NCI-H510A treated with DMSO at 0.1 percent for 48 hours (cell line): ENCODE data around the gene TGIF1.

Experiments used
- DNase-seq: peaks from one replicate; lab custom pipeline; 2025; lab: John Stamatoyannopoulos, UW

Gene TGIF1

DNA sequence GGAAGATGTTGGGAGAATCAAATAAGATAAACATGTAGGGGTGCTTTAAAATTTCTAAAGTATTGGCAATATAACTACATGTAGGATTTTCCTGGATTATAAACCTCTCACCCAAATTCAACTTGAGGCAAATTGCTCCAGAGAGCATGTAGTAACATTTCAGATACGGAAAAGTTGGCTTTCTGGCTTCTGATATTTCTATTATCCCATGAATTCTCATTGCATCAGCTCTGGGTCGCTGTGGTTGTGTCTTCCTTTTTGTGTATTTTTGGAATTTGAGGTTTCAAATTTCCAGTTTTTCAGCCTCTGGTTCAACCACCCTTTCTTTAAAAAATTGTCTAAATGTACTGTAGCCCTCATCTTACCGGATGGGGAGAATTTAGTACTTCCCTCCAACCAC is 32.3 kb downstream of the TGIF1 start:
- DNase-seq: no peak

GRCh38 chr18:3485153-3486149 is 35.5 kb downstream of the TGIF1 start:
- DNase-seq: no peak

DNA sequence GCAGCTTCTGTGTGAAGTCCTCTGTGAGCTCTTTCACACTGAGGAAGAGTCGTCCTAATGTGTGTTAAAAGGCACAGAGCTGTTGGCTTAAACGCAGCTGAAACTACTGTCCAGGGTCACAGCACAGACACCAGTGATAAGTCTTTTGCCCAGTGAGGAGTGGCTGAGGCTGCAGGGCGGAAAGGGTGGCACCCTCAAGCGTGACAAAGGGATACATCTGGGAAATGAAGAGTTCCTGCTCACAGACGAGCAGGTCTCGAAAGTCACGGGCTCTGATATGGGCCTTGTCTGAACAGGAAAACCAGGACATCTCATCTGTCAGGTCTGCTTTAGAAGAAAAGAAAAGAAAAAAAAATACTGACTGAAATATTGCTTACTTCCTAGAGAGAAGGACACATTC is 36.5 kb downstream of the TGIF1 start:
- no peak for DNase-seq

GRCh38 chr18:3489462-3489861 is 39.5 kb downstream of the TGIF1 start:
- no peak for DNase-seq

DNA sequence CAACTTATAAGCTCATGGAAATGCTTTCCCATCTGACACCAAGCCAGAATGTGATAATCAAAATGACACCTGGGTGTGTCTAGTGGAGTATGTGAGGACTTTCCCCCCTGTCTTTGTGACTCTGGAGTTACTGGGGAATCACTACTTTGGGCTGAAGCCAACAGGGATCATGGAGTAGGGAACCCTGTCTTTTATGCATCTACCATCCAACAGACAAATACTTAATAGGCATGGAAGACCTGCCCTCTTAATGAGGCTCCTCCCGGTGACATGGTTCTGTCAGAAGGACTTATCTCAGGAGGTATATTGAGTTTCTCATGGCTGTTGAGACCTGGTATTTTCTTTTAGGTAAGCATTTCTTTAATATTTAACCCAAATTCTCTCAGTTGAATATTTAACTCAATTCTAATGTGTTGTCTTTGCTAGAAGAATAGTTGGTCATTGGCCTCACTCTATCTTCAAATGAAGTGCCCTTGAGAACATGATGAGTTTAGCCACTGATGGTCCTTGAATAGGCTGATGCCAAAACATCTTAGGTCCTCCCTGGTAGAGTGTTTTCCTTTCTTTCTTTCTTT is 42.1 kb downstream of the TGIF1 start:
- DNase-seq: no peak

DNA sequence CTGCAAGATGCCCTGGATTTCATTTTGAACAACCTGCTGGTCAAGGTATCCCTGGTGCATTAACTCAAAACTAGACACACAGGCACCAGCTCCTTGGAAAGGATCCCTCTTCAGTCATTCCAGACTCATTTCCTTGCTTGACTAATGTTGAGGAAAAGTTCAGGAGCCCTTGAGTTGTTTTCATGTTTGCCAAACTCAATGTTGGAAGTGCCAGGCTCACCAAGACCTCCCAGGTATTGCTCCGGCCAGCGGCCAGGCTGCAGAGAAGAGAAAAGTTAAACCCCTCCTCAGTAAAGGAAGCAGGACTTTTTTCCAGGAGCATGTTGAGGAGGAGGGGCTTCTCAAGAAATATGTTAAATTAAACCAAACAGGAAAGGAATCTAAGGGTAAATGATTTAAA is 42.7 kb downstream of the TGIF1 start:
- DNase-seq: no peak

DNA sequence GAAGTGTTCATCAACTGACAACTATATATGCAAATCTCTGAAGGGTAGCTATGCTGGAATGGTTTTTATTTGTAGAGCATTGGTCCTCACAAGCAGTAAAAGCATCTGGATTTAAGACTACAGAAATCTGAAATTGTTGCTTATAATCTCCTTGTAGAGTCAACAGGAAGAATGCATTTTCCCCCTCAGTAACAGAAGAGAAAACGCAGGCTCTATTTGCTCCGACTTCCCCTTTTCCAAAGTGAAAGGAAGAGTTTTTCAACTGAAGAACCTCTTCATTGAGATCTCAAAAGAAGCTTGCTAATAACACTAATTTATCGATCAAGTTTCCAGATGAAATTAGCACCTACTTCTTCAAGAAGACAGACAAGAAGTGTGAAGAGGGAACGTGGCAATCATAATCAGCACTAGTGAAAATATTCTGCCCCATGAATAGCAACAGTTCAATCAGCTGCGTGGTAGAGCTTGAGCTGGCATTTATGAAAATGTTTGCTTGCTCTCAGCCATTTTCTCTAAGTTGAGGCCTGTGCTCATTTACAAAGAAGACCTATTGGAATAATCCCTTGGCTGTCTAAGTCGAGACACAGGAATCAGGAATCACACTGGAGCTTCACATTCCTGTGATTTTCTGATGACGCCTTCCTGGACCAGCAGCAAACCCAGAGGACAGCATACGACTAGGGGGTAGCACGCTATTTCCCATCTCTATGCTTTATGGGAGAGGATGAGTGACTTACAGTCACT is 43.7 kb downstream of the TGIF1 start:
- no peak for DNase-seq

GRCh38 chr18:3494245-3494526 is 44.2 kb downstream of the TGIF1 start:
- no peak for DNase-seq

DNA sequence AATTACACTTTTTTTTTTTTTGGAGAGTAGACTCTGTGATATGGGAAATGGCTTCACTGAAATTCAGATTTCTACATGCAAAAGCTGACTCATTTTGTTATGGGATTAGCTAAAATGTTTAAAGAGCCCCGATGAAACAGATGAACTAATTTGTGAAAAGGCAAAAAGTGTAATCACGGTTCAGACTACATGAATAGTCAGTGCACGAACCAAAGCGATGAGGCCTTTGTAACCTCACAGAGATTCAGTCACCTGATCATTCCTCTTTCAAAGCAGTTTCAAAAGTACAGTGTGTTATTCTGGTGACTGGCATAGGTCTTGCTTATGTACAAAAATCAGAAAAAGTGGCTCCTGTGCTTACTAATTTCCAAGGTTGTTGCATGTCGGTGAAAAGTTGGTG is 44.6 kb downstream of the TGIF1 start:
- no peak for DNase-seq

GRCh38 chr18:3495691-3496430 is 45.9 kb downstream of the TGIF1 start:
- no peak for DNase-seq

DNA sequence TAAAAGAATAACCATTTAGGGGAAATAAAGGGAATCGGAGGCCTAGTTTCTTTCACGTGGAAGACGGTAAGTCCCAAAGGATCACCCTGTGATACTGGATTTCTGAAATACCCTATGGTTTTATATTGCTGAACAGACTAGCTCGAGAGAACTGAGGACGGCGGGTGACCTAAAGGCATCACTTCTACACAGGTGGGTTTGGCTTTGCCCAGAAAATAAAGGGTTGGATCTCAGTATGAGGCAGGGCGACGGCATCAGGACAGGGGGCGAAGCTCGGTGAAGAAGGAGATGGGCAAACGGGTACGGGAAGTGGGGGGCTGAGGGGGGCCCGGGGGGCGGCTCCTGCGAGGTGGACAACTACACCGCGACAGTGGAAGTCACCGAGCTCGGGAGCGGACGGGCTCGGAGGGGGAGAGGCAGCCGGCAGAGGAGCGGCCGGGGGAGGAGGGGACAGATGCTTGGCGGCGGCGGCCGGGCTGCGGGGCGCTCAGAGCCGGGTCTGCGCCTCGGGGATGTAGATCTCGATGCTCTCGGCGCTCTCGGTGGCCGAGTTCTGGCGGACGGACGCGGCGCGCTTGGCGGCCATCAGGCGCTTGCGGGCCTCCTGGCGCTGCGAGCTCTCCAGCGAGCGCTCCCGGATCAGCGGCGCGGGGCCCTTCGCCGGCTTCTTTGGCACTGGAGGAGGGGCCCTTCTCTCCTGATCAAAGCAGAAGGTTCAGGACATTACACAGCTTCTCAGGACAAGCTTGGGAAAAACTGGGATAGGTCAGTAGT is 48.9 kb downstream of the TGIF1 start:
- no peak for DNase-seq

DNA sequence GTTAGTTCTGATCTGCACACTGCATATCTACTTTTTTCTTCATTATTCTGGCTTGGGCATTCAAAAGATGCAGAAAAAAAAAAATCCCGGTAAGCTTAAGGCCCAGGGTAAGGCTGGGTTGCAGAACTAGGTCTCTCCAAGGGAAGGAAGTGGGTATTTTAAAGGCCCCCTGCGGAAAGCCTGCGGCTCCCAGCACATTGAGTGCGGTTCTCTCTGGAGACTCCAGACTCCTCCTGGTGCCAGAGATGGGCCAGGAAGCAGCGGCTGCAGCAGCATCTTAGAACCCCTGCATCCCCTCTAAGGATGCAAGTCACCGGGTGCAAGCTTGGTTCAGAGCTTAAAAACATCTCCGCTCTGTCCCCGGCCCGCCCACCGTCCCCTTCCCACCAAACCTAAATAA is 49.5 kb downstream of the TGIF1 start:
- no peak for DNase-seq

DNA sequence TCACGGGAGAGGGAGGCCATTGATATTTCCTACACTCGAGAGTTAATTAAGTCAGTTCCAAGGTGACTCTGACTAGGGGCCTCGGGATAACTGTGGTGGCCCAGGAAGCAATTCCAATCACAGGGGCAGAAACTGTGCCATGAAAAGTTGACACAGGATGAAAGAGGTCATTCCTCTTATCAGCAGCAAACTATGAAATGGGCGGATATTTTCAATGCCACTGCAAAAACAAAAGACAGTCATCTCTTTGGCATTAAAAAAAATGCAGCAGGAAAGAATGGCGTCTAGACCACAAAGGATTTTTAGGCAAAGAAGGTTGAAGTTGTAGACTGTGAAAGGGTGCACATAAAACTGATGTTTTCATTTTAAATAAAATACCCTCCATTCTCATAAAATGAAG is 50.0 kb downstream of the TGIF1 start:
- DNase-seq: no peak

- no peak for DNase-seq
These were observed 52.7 kb downstream of the TGIF1 start for GRCh38 chr18:3502650-3503049.

DNA sequence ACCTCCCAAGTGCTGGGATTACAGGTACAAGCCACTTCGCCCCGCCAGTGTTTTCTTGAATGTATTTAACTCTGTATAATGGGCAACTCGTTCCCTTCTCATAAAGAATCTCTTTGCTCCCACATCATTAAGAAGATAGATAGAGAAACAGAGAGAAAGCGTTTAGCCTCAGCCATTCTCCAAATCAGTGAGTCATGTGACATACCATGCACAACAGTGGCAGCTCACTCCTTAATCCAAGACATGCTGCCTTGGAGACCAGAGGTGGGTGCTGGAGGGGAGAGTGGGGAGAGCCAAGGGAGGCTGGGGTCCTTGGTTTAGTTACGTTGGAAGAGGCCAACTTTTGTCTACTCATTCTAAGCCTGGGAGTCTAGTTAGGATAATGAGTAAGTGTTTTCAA is 54.7 kb downstream of the TGIF1 start:
- DNase-seq: no peak

DNA sequence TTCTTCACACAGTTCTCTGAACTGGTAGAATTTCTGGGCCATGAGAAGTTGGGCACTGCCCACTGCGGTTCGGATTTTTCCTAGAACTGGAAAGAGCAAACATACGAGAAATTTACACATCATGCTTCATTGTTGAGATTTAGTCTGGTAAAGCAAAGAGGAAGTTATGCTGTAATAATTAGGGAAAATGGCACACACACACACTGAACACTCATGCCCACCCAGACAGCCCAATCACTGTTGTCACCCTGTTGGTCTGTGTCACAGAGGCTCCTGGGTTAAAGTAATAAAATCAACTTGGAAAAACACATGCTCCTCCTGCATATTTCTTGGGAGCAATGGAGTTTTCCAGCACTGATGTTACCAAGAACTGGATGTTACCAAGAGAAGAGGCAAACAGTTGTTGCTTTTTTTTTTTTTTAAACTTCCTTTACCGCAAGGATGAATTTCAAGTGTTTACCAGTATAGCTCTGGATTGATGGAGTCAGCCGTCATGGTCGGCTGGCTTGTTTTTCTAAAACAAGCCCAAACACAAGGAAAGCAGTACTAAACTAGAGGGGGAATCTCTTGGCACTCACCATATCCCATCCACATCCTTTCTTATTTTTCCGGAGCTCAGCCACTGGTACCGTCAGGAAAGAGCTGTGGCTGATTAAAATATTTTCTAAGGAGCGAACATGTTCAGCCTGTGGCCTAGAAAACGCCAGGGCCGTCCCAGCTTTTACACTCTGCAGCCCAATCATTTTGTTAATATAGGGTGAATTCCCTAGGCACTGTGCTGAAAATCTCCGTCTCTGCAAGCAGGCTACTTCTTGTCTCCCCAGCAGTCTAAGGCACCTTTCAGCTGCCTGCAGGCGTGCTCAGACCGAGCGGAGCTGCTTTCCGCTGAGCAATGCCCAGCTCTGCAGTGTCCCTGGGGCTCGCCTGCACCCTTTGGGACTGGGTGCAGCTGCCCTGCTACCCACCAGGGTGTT is 58.9 kb downstream of the TGIF1 start:
- peak; percentile 94 for DNase-seq
